SK-N-MC (cell line): Measurements from ENCODE around the gene KRT80.

Experiments used
- EZH2 ChIP-seq: fragments of 200-600 bp; sonication (generic); IDR thresholded peaks from one replicate; pipeline ENCODE4 v1.6.1; 2017; ENCODE audit warnings: antibody characterized with exemption
- FOXP2 ChIP-seq: optimal IDR thresholded peaks from 2 replicates; pipeline ENCODE3; 2011; ENCODE audit warnings: mild to moderate bottlenecking, moderate library complexity; ENCODE audit not compliant: insufficient read depth; ENCODE audit errors: extremely low read length, control extremely low read depth
- POLR2AphosphoS5 ChIP-seq: IDR thresholded peaks from 2 replicates; pipeline ENCODE4 v1.6.1; 2012; ENCODE audit warnings: mild to moderate bottlenecking, low read depth, low read length, borderline replicate concordance

DNA sequence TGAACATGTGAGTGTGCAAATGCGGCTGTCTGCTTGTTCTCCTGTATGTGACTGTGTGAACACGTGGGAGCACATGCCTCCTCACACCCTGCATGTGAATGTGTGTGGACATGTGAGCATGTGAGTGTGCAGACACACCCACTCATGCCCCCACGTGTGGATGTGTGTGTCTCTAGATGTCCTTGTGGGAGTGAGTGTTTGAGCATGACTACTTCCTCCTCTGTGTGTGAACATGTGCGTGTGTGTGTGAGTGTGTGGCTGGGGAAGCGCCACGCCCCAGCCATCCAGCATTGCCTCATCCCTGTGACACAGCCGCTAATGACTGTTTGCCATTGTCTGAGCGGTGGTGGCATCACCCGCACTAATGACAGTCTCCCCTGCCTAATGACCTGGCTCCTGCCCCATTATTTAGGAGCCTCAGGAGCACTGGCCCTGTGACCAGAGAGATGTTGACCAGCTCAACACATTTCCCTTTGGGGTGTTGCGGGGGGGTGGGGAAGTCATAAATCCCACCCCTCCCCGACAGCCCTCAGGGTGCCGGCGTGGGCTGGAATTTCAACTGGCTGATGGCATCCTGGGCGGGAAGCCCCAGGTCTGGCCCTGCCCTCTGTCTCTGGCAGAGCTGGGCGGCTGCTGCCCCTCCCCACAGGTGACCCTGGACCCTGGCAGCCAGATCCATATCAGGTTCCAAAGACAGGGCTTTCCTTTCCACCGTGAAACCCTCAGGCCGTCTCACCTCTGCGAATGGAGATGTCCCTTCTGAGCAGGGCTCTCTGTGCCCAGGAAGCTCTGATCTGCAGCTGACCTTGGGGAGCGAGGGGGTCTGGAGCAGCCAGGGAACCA is 11.5 kb upstream of the KRT80 start:
- no peak for TF ChIP-seq POLR2AphosphoS5
- no peak for TF ChIP-seq EZH2
- no peak for TF ChIP-seq FOXP2
